DMS114 treated with DMSO at 0.1 percent for 48 hours (cell line): ENCODE data around the gene WDR76.
A peak's percentile ranks its signal among the peaks of the same experiment; 100 is the strongest.
"Not testable (repeated sequence)": the region's sequence is repeated elsewhere in the genome, so short reads cannot be mapped to it uniquely, and the experiment has no call there.

Experiments
- DNase-seq: peaks from one replicate; lab custom pipeline; 2025; ENCODE audit not compliant: unreplicated experiment; lab: John Stamatoyannopoulos, UW

WDR76 gene

DNA sequence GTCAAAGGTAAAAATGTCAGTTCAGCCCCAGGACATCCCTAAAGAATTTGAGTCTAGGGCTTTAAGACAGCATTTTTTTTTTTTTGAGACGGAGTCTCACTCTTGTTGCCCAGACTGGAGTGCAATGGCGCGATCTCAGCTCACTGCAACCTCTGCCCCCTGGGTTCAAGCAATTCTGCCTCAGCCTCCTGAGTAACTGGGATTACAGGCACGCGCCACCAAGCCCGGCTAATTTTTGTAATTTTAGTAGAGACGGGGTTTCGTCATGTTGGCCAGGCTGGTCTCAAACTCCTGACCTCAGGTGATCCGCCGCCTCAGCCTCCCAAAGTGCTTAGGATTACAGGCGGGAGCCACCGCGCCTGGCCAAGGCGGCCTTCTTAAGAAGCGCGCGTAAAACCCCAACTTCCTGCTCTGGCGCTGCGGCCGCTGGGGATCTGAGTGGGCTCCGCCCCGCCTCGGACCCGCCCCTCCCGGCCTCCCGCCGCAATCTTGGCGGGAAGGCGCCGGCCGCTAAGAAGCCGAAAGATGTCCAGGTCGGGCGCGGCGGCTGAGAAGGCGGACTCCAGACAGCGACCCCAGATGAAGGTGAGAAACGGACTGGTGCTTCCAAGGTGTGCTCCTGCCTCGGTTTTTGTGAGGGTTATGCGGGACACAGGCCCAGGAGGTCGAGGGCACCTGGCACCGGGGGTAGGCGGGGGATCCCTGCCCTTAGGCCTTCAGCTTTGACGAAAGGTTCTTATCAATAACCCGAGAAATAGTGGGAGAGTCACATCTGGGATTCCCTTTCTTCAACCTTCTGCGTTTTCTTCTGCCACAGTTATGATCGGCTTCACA lies at the start of gene WDR76:
Gene WDR76, plus strand, starts transcription at position 495 of the 834 bp plus-strand sequence. Its CDS starts 31 bp downstream, at position 526.
- DNase-seq = peak; percentile 72

DNA sequence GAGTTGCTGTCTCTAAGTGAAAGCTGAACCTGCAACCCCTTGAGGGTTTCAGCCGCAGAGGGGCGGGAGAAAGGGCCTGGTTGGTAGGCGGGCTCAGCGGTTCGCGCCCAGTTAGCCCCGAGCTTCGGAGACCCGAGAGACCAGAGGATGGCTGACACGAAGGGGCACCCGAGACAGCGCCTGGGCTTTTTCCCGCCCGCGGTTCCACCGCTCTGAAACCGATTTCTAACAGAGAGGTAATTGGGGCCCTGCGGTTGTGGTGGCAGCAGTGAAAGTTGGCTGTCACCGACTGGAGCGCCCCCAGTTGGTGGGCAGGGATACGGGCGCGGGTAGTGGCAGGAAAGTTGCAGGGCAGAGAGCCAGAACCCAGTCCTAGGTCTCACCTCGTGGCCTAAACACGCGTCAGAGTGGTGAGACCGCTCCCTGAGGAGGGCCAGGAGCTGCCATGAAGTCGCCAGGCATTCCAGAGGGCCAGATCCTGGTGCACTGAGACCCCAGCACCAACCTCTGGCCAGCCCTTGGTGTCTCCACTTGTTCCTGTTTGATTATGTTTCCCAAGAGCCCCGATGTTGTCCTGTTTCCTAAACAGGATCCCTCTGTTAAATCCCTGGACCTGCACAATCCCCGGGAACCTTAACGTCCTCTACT lies 49.4 kb upstream of the WDR76 start:
- DNase-seq = peak; percentile 80

DNA sequence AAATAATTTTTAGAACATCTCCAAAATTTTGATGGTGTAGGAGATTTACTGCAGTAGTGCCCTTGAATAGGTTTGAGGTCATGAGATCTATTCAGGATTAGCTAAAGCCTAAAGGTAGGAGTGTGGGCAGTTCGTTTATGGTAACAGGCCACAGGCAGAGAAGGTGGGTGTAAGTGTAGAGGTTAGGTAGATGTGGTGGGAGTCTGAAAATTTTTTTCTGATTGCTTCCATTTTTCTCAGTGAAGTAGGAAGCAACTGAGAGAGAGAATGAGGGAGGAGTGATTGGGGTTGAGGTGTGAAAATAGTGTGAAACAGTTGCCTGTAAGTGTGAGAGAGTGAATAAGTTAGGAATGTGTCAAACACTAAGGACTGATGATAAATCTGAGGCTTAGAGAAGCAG lies 47.8 kb upstream of the WDR76 start:
- DNase-seq = no peak

DNA sequence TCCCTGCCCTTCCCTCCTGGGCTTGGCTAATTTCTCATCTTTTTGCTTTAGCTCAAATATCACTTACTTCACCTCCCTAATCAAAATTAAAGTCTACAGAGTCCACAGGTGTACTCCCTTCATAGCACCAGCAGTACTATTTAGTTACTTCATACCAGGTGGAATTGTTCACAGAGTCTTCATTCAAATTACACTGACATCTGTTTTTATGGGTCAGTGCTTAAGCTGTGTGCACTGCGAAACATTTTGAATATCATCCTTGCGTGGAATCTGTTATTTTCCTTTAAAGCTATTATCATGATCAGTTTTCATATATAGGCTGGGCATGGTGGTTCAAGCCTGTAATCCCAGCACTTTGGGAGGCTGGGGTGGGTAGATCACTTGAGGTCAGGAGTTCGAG lies 37.4 kb upstream of the WDR76 start:
- DNase-seq = no peak

DNA sequence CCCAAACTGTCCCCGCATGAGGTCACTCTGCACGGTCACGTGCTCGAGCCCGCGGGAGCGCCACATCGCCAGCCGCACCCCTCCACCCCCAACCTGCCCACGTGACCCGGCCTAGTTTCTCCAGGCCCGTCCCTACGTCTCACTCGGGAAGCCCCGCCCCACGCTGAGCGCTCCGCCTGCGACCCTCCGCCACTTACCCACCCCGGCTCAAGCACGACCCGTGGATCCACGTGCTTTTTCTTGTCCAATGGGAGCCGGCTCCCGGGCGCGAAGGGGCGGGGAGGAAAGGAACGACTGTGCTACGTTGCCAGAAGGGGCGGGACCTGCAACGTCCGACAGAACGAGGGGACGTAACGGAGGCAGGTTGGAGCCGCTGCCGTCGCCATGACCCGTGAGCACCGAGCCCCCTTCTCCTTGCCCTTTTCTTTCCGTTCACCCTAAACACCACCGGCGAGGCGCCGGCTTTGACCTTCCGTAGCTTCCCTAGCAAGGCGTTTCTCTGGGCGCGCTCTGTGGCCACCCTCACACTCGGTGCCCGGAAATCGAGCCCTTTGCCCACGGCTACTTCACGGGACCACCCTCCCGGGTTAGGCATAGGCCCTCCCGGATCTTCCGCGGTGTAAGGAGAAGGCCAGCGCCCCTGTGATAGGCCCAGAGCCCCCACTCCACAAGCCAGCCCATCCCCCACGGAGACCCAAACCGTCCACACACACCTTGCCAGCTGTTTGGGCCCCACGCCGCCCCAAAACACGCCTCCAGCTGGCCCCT lies 34.6 kb upstream of the WDR76 start, which contains the start of gene SERF2:
Gene SERF2, plus strand, starts transcription at position 328 of the 768 bp plus-strand sequence. Its CDS starts 57 bp downstream, at position 385.
- peak; percentile 96 for DNase-seq

DNA sequence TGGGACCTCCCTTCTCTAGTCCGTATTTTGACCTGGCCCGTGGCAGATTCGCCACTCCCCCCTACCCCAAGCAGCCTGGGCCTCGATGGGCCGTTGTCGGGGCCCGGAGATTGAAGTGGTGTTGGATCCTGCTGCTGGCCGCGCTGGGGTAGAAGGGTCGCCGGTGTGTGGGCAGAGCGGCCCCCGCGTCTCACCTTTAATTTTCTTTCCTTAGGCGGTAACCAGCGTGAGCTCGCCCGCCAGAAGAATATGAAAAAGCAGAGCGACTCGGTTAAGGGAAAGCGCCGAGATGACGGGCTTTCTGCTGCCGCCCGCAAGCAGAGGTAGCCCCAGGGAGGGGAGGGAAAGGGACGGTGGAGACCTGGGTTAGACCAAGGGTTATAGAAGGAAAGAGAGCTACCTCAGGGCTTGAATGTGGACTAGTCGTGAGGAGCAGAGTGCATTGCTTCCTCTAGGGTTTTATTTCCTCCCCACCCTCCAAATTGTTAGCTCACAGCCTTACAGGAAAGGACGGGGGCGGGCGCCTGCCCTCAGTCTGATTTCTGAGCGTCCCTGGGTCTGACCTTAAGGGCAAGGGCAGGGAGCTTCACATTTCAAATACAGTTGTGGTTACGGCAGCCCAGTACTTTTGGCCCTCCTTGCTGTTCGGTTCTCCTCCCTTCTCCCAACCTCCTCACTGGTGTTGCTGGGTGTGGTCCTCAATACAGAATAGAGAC lies 33.9 kb upstream of the WDR76 start:
- no peak for DNase-seq

DNA sequence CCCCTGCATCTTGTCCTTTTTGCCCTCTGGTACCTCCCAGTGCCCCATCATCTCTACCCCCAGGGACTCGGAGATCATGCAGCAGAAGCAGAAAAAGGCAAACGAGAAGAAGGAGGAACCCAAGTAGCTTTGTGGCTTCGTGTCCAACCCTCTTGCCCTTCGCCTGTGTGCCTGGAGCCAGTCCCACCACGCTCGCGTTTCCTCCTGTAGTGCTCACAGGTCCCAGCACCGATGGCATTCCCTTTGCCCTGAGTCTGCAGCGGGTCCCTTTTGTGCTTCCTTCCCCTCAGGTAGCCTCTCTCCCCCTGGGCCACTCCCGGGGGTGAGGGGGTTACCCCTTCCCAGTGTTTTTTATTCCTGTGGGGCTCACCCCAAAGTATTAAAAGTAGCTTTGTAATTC lies 33.2 kb upstream of the WDR76 start:
- DNase-seq = no peak

DNA sequence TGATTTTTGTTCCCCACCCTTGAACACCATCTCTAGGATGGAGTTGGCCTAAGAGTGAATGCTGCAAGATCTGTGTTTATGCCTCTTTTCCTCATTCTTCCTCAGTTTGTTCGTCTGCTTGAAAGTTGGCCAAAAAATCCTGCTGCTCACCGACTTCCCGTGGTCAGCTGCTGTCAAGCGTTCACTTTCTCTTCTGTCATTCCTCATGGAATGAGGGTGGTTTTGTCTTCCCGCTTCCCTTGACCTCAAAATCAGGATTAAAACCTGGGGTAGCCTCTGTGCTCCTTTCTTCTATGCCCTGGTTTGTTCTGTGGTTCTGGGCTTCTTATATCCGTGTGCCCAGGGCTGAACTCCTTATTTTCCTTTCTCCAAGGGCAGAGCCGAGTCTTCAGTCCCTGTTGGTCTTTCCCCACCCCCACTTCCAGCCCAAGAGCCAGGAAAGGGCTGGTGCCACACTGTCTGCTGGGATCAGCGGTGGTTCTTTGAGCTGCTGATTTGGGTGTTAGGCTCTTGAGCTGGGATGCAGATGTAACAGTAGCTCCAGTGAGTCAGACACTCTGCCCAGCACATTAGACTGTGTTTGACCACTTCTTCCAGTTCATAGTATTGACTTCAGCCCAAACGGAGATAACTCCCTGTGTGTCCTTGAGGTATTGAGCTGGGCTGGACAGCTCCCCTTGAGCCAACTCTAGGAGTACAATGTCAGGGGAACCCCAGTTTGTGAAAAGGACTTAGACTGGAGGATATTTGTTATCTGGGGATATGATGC lies 32.3 kb upstream of the WDR76 start:
- DNase-seq = no peak

DNA sequence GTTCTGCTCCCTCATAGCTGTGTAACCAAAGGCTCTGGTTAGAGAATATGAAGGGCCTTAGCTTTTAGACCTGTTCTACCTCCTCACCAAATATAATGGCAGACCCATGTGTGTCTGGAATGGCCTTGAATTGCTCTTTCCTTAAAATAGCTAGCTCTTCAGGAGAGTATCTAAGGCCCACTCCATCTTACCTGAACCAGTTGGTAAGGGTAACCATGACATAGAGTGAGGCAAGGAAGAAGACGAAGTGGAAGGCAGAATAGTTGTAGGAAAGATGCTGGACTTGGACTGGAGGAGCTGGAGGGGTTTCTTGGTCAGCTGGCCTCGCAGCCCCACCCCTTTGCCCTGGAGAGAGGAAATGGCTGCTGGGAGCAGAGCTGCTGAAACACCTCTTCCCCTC lies 31.6 kb upstream of the WDR76 start:
- no peak for DNase-seq

DNA sequence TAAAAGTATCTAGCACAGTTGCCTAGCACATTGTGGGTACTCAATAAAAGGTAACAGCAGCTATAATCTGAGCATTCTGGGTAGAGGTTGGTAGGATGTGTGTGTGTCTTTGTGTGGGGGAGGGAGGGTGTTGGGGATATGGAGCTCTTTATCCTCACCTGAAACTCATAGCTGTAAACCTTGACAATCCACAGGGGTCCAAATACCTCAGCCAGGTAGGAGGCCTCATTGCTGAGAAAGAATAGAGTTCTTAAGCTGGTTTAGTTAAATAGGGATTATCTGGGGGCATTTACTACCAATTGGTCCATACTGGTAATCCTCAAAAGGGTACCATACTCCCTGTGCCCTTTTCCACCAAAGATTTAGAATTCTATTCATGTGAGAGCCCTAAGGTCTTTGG lies 30.8 kb upstream of the WDR76 start:
- DNase-seq = no peak

DNA sequence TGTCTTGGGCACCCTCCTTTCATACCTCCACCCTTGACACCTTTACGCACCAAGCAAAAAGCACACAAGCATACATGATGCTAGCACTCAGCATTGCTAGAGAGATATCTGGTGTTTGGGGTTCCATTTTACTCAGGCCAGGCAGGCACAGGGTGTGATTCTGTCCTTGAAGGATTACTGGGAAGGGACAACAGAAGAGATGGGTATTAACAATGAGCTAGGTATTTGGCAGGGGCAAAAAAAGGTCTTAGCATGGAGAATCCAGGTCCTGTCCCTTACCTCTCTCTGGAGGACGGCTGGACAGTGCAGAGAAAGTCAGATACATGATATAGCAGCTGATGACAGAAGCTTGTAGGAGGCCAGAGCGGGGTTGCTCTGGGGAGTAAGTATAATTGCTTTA lies 30.2 kb upstream of the WDR76 start:
- no peak for DNase-seq

DNA sequence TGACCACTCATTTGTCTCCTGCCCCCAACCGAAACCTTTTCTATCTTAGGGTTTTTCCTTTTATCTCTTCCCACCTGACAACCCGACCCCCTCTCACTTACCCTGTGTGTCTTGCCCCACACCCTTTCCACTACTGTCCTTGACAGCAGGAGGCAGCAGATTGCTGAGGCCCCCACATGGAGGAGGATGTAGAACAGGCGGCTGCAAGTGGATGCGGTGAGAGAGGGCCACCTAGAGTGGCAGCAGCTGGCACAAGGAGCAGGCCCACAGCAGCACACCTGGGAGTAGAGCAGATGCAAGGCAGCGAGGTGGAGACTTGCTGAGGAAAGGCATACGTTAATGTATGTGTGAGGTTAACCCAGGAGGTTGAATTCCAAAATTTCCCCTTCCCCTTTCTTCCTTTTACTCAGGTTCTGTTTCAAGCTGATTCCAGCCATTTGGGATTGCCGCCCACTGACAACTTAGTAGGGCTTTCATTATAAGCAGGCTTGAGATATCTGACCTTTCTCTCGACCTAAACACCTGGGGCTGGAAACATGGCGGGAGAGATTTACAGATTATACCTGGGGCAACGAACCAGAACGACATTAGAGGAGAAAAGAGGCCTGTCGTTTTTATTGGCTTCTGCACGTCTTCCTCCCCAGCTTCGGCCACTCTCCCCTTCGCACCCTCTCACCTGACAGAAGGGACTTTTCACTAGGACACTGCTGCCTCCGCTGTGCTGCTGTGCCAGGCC lies 27.4 kb upstream of the WDR76 start:
- DNase-seq = no peak

DNA sequence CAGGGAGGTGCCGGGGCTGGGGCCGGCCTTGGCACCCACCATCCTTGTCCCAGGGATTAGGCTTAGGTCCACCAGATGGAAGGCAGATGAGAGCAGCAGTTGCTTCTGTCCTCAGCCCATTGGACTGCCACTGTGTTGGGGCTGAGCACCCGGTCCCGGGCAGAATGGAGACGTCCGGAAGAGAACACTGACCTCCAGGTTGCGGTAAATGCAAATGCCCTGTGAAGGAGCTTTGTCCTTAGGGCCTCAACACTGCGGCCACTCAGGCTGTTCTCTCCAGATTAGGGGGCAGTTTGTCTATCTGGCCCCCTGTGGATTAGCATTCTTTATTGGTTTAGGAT lies 26.9 kb upstream of the WDR76 start, which contains the start of gene SERINC4:
Gene SERINC4, minus strand, starts transcription at position 276 of the 341 bp plus-strand sequence. Its CDS starts 234 bp downstream, at position 42.
- no peak for DNase-seq

DNA sequence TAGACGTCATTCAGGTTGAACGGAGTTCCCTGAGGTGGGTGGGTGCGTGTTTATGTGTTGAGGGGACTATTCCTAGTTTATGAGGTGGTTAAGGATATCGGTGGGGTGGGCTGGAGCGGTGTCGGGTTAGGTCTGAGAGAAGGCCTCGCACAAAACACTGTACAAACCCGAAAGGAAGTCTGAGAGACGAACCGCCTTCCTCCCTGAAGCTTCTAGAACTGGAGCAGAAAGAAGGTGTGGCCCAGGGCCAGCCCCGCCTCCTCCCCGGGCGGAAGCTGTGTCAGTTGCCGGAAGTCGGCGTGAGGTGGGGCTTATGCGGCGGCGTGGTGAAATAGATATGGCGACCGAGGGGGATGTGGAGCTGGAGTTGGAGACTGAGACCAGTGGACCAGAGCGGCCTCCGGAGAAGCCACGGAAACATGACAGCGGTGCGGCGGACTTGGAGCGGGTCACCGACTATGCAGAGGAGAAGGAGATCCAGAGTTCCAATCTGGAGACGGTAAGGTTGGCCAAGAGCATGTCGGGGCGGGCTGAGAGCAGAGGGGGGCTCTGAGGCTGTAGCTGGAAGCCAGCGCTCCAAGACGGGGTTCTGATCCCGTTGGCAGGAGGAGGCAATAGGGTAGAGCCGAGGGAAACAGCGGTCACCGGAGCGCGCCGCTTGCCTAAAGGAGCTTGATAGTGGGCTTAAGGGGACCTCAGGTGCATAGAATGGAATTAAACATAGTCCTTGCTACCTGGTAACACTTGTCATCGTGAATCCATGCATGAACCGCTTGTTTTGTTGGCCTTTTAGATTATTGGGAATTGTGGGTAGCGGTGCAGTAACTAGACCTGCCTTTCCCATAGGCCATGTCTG lies 26.3 kb upstream of the WDR76 start, which contains the start of gene HYPK:
Gene HYPK, plus strand, starts transcription at position 314 of the 856 bp plus-strand sequence. Its CDS starts 24 bp downstream, at position 338.
- DNase-seq = peak; percentile 81

DNA sequence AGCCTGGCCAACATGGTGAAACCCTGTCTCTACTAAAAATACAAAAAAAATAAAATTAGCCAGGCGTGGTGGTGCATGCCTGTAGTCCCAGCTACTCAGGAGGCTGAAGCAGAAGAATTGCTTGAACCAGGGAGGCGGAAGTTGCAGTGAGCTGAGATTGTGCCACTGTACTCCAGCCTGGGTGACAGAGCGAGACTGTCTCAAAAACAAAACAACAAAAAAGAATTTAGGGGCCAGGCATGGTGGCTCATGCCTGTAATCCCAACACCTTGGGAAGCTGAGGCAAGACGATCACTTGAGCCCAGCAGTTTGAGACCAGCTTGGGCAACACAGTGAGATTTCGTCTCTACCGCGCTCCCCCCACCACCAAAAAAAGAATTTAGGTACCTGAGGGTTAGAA lies 24.1 kb upstream of the WDR76 start:
- not testable (repeated sequence) for DNase-seq

DNA sequence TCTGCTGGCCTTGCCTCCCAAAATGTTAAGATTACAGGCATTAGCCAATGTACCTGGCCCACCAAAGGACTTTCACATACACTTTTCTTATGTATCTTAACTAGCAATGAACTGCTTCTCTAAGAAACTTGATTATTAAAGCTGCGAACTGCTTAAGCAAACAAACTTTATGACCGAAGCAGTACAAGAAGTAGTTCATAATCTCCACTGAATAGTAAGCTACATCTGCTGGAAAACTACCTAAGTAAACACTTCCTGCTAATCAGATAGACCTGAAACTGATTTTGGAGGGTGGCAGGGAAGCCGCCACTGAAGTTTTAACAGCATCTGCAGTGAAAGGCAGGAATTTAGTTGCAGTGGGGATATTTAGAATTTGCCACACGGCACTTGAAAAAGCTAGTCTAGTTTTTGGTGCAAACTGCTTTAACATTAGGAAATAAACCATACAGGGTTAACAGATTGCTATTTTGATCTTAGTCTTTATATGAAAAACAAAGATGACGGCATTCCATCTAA lies 18.3 kb upstream of the WDR76 start:
- no peak for DNase-seq

DNA sequence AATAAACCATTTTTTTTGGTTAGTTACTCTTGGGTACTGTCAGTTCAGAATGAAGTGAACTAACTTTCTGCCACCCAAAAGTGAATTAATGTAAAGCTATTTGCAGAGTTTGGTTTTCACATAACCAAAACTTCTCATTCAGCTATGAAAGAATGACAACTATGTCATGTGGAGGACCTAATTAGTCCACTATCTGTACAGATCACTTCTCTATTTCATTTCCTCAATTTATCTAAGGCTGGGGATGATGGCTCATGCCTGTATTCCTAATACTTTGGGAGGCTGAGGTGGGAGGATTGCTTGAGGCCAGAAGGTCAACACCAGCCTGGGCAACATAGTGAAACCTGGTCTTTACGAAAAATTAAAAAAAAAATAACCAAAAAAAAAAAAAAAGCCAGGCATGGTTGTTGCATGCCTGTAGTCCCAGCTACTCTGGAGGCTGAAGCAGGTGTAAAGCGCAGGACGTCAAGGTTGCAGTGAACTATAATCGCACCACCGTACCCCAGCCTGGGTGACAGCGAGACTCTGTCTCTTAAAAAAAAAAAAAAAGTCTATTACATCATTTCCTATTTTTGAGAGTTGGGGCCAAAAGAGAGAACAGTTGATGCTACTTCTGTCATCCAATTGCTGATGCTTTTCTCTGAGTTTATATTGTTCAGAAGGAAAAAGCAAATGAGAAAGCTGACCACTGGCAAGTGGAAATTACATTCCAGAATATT lies 17.7 kb upstream of the WDR76 start:
- DNase-seq = no peak

DNA sequence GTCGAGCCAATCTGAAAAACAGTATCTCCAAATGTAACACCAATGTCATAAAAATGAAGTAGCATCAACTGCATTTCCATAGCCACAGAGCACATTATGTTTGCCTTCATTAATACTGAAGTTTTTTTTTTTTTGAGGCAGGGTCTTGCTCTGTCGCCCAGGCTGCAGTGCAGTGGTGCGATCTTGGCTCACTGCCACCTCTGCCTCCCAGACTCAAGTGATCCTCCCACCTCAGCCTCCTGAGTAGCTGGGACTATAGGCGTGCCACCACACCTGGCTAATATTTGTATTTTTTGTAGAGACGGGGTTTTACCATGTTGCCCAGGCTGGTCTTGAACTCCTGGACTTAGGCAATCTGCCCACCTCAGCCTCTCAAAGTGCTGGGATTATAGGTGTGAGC lies 11.7 kb upstream of the WDR76 start:
- not testable (repeated sequence) for DNase-seq
